Upper lobe of left lung (tissue), 4 donors: Measurements from ENCODE around the gene CD96.

ENCODE experiments used
- POLR2A ChIP-seq, 4 donors: fragments of 450-650 bp; IDR thresholded peaks; one replicate each; pipeline ENCODE4 v1.5.1; 2016 to 2017; ENCODE audit warnings: antibody characterized with exemption in 4 of 4, mild to moderate bottlenecking in 2 of 4
- TF ChIP-seq, protein P1 (sequence below), 6 experiments: fragments of 450-650 bp in 4 of 6; fragments of 200-600 bp in 2 of 6; sonication (generic) in 2 of 6; IDR thresholded peaks; one replicate each; pipeline ENCODE4 v1.5.1; 2016 to 2019; ENCODE audit warnings: antibody characterized with exemption in 6 of 6

DNA sequence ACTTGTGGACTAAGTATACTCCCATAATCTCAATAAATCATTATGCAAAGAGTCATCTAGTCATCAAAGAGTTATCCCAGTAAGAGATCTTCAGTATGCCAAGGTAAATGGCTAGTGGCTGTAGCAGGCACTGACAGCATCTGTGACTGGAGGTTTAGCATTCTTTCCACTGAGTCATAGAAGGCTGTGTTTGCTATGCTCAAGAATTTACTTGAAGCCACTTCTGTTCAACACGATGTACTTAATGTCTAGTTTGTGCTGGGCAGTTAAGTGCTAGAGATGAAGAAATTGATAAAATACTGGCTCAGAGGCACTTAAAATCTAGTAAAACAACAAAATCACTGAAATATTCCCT lies 40.1 kb downstream of the CD96 start:
- TF ChIP-seq, protein P1, sequence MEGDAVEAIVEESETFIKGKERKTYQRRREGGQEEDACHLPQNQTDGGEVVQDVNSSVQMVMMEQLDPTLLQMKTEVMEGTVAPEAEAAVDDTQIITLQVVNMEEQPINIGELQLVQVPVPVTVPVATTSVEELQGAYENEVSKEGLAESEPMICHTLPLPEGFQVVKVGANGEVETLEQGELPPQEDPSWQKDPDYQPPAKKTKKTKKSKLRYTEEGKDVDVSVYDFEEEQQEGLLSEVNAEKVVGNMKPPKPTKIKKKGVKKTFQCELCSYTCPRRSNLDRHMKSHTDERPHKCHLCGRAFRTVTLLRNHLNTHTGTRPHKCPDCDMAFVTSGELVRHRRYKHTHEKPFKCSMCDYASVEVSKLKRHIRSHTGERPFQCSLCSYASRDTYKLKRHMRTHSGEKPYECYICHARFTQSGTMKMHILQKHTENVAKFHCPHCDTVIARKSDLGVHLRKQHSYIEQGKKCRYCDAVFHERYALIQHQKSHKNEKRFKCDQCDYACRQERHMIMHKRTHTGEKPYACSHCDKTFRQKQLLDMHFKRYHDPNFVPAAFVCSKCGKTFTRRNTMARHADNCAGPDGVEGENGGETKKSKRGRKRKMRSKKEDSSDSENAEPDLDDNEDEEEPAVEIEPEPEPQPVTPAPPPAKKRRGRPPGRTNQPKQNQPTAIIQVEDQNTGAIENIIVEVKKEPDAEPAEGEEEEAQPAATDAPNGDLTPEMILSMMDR (IDR thresholded peaks at IDR 0.05), result peak in 2 of 6 experiments; percentile 12 to 28
- TF ChIP-seq POLR2A (IDR thresholded peaks at IDR 0.05), result no peak
